MG63 (cell line): ENCODE data around the gene RNF121. TPM values are rescaled to one million over a fixed set of nuclear protein-coding genes. Genes with fewer than 3 reads are reported as not detected.
A peak's percentile ranks its signal among the peaks of the same experiment; 100 is the strongest.

Experiments used
- DNase-seq: peaks from one replicate; pipeline ENCODE4 v3.0.0-alpha.2; 2020
- H3K27me3 ChIP-seq: fragments of 250-450 bp; sonication (Bioruptor Pico); 2 replicates; pipeline ENCODE4 v1.5.1; 2020; ENCODE audit warnings: mild to moderate bottlenecking, moderate library complexity
- H3K36me3 ChIP-seq: fragments of 250-450 bp; sonication (Bioruptor Pico); 2 replicates; pipeline ENCODE4 v1.5.1; 2020; ENCODE audit warnings: mild to moderate bottlenecking, moderate library complexity
- H3K4me3 ChIP-seq: fragments of 250-450 bp; sonication (Bioruptor Pico); 2 replicates; pipeline ENCODE4 v1.5.1; 2020; ENCODE audit warnings: mild to moderate bottlenecking, moderate library complexity
- H3K9me3 ChIP-seq: fragments of 250-450 bp; sonication (Bioruptor Pico); 2 replicates; pipeline ENCODE4 v1.5.1; 2020; ENCODE audit warnings: mild to moderate bottlenecking, moderate library complexity
- total RNA-seq: library from RNA; depleted of rRNA; stranded (reverse); fragments of >200 nt; shearing (Covaris generic); gene quantifications from 2 replicates; pipeline ENCODE4 v1.2.3, GENCODE V29; 2014; ENCODE audit warnings: low replicate concordance

Gene RNF121
- total RNA-seq, 1 experiment from 2014 or later, result 36.2 TPM

DNA sequence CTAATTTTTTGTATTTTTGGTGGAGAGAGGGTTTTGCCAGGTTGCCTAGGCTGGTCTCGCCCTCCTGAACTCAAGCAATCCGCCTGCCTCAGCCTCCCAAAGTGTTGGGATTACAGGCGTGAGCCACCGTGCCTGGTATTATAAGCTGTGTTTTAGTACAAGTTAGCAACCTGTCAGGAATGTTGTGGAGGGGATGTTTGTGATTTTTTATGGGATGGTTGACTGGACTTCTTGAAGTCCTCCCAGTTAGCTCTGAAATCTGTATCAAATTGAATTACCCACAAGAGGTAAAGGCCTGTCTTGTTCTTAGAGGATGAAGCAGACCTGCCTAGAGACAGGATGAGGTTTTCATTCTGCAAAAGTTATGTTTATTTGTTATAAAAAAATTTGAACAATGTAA lies 35.8 kb downstream of the RNF121 start:
- H3K36me3 ChIP-seq, result peaks cover 47% of the 10 kb centered on the region
- no peak overlapping the region for H3K4me3 ChIP-seq

DNA sequence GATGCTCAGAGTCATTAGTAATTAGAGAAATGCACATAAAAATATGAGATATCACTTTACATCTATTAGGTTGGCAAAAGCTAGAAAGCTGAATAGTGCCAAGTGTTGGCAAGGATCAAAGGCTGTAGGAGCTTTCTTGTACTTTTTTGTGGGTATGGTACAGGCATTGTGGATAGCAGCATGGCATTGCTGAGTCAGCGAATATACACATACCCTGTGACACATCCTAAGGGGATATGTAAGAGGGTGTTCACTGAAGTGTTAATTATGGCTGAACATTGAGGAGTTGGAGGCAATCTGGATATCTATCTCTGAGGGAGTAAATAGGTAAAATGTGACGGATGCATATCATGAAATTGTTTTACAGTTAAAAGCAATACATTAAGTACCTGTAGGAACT lies 42.8 kb downstream of the RNF121 start:
- no peak for DNase-seq
- H3K27me3 ChIP-seq, result no peaks in the 10 kb centered on the region
- H3K9me3 ChIP-seq, result no peaks in the 10 kb centered on the region
- no peak overlapping the region for H3K4me3 ChIP-seq
- H3K36me3 ChIP-seq, result peaks cover 19% of the 10 kb centered on the region

More for the DNA sequence above, 35.8 kb downstream of the RNF121 start:
- Histone ChIP-seq H3K27me3 (no peaks in the 10 kb centered on the region), H3K9me3 (peaks cover 9% of the 10 kb centered on the region)
- no peak for DNase-seq

DNA sequence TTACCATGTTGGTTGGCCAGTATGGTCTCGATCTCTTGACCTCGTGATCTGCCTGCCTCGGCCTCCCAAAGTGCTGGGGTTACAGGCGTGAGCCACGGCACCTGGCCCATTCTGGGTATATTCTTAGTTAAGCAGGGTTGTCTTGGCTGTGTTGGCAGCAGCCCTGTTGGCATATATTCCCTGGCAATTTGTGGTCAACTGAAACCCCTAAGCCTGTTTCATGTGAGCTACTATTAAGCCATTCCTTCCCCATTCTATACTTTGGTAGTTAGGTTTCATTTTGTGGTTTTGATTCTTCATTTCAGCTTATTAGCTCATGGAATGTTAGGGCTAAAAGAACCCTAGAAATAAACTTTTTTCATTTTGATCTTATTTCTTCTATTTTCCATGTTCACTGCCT lies 47.7 kb downstream of the RNF121 start:
- Histone ChIP-seq H3K36me3 (peaks cover 16% of the 10 kb centered on the region), H3K4me3 (no peak overlapping the region), H3K27me3 (no peaks in the 10 kb centered on the region), H3K9me3 (no peaks in the 10 kb centered on the region)
- no peak for DNase-seq

DNA sequence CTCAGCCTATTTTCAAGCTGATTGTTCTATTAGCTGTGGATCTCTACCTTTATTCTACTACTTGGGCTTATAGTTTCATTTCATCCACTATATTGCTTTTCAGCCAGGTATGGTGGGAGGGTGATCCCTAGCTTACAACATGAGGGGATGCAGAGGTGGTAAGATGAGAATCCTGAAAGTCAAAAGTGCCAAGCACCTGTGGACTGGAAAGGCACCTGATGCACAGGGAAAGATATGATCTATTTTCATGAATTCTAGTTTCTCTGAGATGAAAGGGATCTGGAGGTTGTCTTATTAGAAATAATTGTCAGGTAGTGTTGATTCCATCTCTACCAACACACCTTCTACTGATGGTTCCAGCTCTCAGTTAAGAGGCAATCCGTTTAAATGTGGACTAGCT lies 48.2 kb downstream of the RNF121 start:
- no peak overlapping the region for H3K4me3 ChIP-seq
- DNase-seq, result no peak
- peaks cover 16% of the 10 kb centered on the region for H3K36me3 ChIP-seq
- no peaks in the 10 kb centered on the region for H3K9me3 ChIP-seq
- no peaks in the 10 kb centered on the region for H3K27me3 ChIP-seq

DNA sequence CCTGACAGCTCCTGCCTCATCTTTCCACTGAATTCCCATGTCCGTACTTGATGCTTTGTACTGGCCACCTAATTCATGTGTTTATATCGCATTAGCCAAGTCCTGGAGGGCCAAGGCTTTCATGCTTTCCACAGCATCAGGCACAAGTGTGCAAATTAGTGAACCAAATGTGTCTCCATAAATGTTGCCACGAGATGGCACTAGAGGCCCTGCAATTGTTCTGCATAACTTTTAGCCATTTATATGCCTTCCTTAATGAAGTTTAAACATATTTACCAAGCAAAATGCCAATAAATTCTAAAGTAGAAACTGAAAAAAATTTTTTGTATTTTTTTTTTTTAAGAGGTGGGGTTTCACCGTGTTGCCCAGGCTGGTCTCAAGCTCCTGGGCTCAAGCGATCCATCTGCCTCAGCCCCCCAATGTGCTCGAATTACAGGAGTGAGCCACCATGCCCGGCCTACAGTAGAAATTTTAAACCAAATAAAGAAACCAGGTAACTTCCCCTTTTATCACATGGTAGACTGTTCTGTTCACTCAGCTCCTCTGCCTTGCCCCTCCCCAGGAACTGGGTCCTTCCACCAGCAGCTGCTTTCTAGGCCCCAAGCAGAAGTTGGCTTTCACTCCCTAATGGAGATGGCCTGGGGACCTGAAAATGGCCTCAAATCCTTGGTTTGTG lies 49.0 kb downstream of the RNF121 start:
- Histone ChIP-seq H3K36me3 (peaks cover 16% of the 10 kb centered on the region), H3K9me3 (no peaks in the 10 kb centered on the region), H3K4me3 (no peak overlapping the region), H3K27me3 (no peaks in the 10 kb centered on the region)
- peak; percentile 31 for DNase-seq

DNA sequence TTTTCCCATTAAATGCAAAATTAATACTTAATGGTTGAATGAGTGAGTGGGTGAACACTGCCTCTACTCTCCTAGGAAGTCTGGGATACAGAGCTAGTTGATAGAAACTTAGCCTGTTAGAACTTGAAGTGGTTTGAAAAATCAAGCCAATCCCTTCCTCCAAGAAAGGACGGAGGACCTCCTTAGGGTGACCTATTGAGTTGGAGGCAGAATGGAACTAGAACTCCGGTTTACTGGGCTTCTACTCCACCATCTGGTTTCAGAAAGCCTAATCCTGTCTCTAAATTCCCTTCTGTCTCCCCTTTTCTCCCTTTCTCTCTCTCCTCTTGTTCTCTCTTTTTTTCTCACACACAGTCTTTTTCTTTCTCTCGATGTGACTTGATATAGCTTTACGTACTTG lies 50.2 kb downstream of the RNF121 start:
- DNase-seq, result no peak
- H3K36me3 ChIP-seq, result peaks cover 21% of the 10 kb centered on the region
- H3K4me3 ChIP-seq, result no peak overlapping the region

DNA sequence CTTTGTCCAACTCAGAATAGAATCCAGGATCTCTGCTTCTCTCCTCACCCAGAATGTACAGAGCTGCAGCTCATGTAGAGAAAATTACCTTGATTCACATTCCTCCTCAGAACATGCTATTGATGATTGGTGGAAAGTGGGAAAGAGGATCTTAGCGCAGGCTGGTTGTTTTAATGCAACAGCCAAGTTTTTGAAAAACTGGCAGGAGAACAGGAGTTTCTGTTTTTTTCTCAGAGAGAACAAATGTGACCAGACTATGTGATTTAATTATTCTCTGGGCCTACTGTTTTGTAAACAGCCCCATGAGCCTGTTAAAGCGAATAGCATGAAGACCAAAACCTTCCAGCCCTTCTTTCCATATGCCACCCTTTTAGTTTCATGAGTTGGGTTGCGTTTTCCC lies 50.8 kb downstream of the RNF121 start:
- no peaks in the 10 kb centered on the region for H3K27me3 ChIP-seq
- no peak for DNase-seq
- H3K9me3 ChIP-seq, result no peaks in the 10 kb centered on the region
- no peak overlapping the region for H3K4me3 ChIP-seq
- peaks cover 21% of the 10 kb centered on the region for H3K36me3 ChIP-seq

More for the DNA sequence above, 50.2 kb downstream of the RNF121 start:
- H3K27me3 ChIP-seq, result no peaks in the 10 kb centered on the region
- no peaks in the 10 kb centered on the region for H3K9me3 ChIP-seq

DNA sequence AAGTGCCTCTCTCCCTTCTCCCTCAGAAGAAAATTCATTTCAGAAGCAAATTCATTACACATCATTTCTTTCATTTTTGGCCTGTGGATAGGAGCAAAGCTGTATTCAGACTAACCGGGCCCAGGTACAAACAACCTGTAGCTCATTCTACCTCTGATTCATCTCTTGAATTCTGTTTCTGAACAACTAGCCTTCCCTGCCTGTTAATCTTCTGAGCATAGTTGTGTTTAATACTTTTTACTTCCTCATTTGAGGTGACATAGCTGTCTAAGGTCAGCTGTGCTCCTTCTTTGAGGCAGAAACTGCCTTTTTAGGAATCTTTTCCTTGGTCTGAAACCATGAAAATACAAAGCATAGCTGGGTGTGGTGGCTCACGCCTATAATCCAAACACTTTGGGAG lies 57.3 kb downstream of the RNF121 start:
- no peak for DNase-seq
- H3K36me3 ChIP-seq, result peaks cover 10% of the 10 kb centered on the region

DNA sequence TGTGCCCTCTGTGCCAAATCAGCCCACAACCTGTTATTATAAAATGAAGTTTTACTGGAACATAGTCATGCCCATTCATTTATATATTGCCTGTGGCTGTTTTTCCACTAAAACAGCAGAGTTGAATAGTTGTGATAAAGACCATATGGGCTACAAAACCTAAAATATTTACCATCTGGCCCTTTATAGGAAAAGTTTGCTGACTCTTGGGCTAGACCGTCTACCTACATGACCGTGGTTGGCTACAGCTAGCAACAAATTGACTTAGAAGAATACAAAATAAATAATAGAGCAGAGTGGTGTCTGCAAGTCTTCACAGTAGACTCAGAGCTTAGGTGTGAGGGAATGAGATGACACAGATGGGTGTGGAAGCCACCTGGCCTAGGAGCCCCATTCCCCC lies 58.7 kb downstream of the RNF121 start:
- no peak overlapping the region for H3K4me3 ChIP-seq
- H3K9me3 ChIP-seq, result no peaks in the 10 kb centered on the region
- no peak for DNase-seq
- H3K36me3 ChIP-seq, result peaks cover 17% of the 10 kb centered on the region
- no peaks in the 10 kb centered on the region for H3K27me3 ChIP-seq

More for the DNA sequence above, 57.3 kb downstream of the RNF121 start:
- Histone ChIP-seq H3K27me3 (no peaks in the 10 kb centered on the region), H3K4me3 (no peak overlapping the region), H3K9me3 (no peaks in the 10 kb centered on the region)

DNA sequence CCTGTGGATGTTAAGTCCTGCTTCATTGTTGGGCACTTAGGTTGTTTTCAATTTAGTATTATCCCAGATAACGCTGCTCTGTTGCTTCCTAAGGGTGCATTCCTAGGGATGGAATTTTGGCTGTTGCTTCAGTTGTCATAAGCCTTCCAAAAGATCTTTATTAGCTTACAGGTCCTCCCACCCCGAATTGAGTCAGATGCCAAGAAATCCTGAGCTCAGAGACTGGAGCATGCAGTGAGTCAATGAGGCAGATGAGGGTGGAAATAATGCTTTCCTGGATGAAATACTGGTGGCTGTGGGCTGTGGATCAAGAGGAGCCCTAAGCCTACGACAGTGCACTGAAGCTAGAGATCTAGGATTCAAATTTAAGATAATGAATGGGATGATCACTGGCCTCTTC lies 59.2 kb downstream of the RNF121 start:
- peaks cover 17% of the 10 kb centered on the region for H3K36me3 ChIP-seq
- H3K4me3 ChIP-seq, result no peak overlapping the region
- H3K9me3 ChIP-seq, result no peaks in the 10 kb centered on the region
- peak; percentile 81 for DNase-seq
- H3K27me3 ChIP-seq, result no peaks in the 10 kb centered on the region

DNA sequence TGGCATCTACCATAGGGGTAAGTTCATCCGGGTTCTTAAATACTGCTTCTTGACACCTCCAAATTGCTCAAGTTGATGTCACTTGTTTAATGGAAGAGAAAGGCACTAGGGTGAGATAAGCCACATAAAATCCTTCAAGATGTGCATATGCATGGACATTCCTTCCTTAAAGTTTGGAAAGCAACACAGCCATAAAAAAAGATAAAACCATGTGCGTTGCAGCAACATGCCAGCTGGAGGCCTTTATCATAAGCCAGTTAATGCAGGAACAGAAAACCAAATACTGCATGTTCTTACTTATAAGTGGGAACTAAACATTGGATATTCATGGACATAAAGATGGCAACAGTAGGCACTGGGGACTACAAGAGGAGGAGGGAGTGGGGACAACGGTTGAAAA lies 61.9 kb downstream of the RNF121 start:
- no peak for DNase-seq
- Histone ChIP-seq H3K27me3 (no peaks in the 10 kb centered on the region), H3K36me3 (peaks cover 12% of the 10 kb centered on the region; the same call in 1 of the 2 replicates)

DNA sequence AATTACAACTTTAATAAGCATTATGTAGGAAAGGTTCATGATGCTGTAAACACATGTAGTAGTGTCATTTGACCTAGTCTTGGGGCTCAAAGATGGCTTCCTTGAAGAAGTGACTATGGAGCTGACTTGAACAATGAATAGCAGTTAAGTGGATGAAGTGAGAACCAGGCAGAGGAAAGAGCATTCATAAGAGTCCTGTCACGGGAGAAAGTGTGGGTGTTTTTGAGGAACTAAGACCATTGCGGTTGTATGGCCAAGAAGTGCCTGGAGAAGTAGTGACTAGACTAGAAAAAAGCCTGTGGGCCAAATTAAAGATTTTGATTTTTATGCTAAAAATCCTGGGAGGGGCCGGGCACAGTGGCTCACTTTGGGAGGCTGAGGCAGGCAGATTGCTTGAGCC lies 62.6 kb downstream of the RNF121 start:
- Histone ChIP-seq H3K27me3 (no peaks in the 10 kb centered on the region), H3K9me3 (no peaks in the 10 kb centered on the region), H3K4me3 (no peak overlapping the region), H3K36me3 (peaks cover 12% of the 10 kb centered on the region; the same call in 1 of the 2 replicates)
- no peak for DNase-seq

More for the DNA sequence above, 61.9 kb downstream of the RNF121 start:
- Histone ChIP-seq H3K4me3 (no peak overlapping the region), H3K9me3 (no peaks in the 10 kb centered on the region)

DNA sequence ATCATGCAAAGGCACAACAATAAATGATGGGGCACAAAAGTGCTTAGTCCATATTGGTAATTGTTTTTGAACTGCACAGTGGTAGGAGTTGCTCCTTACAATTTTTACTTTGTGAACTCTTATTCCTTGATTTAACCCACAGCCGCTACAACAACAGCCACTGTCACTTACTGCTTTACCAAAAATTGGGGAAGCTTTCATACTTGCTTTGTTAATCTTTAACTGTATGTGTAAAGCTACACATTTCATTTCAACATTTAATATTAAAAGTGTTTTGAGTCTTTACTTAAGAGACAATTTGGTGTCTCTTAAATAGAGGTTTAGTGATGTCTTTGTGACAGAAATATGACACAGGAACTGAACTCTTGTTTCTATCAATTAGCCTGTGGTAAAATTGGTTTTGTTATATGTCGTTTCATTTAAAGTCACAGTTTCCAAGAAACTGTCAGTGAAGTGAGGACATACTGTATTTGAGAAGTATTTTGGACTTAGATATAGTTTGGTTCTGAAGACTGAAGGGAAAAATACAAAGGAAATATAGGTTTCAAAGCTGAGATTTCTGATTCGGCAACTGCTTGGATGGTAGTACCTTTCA lies 63.4 kb downstream of the RNF121 start:
- H3K36me3 ChIP-seq, result peaks cover 12% of the 10 kb centered on the region; the same call in 1 of the 2 replicates
- H3K27me3 ChIP-seq, result no peaks in the 10 kb centered on the region
- no peak overlapping the region for H3K4me3 ChIP-seq
- DNase-seq, result no peak
- H3K9me3 ChIP-seq, result no peaks in the 10 kb centered on the region

DNA sequence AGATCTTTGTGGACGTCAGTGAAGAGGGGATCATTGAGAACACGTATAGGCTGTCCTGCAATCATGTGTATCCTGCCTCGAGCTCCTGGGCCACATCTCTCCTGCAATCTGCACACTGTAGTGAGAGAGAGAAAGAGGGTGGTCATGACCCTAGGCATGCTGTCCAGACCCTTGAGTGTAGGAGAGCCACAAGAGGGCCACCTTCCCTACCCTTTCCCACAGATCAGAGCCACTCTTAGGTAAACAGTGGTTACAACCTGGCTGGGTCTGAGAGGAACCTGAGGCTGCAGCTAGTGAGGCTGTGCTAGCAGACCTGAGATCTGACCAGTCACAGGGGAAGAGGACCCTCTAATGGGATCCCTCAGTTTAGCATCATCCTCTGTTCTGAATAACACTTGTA lies 65.9 kb downstream of the RNF121 start:
- no peak for DNase-seq
- Histone ChIP-seq H3K9me3 (no peaks in the 10 kb centered on the region), H3K27me3 (no peaks in the 10 kb centered on the region), H3K36me3 (peaks cover 17% of the 10 kb centered on the region), H3K4me3 (no peak overlapping the region)

DNA sequence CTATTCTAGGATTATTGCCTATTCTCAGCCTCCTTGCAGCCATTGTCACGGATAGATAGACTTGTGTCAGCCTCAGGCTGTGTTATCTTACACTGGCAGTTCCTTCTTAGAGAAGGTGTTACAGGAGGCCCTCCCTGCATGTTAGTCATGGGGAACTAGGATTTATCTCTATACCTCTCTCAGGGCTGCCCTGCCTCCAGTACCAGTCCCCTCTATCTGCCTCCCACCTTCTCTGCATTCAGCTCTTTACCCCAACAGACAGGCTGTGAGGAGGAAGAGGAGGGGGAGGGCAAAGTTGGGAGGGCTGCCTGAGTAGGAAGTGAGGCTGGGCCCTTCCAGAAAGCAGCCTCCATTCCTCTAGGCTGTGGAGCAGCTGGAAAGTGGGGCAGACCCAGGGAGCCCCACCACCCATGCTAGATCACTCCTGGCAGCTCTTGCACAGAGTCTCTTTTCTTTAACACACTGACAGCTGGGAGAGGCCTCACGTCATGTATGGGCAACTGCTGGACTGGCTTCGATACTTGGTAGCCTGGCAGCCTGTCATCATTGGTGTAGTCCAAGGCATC lies 67.0 kb downstream of the RNF121 start:
- no peak for DNase-seq
- H3K36me3 ChIP-seq, result peaks cover 13% of the 10 kb centered on the region

DNA sequence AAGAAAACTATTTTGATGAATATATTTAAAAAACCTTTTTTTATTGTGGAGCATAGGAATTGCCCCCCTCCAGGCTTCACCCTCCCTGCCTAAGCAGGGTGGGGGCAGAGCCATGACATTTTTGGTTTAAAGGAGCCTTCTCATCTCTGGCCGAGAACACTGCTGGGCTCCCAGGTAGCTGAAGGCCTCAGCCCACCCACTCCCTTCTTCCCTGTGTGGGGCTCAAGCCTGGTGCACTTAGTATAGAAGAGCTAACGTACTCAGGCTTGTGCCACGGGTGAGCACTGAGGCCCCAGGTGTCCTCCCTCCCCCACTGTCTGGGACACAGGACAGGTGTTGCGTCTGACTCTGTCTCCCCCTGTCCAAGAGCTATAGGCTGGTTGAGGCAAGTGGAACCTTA lies 67.7 kb downstream of the RNF121 start:
- DNase-seq, result no peak
- no peaks in the 10 kb centered on the region for H3K9me3 ChIP-seq
- H3K36me3 ChIP-seq, result peaks cover 8% of the 10 kb centered on the region
- H3K27me3 ChIP-seq, result no peaks in the 10 kb centered on the region
- no peak overlapping the region for H3K4me3 ChIP-seq

More for the DNA sequence above, 67.0 kb downstream of the RNF121 start:
- no peaks in the 10 kb centered on the region for H3K9me3 ChIP-seq
- H3K27me3 ChIP-seq, result no peaks in the 10 kb centered on the region
- H3K4me3 ChIP-seq, result no peak overlapping the region

DNA sequence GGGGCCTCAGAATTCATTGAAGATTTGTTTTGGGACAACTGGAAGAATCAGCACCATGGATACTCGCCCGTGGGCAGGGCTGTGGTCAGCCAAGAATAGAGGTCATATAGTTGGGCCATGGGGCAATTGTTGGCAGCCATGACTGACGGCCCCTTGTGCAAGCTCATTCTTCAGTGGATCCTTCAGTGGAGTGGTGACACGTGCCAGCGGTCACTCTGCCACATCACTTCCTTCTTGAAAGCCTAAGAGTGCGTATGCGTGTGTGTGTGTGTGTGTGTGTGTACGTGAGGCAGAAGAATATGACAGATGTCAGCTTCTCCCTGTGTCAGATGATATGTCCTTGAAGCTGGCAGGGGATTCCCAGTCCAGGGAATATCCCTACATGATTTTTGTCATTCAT lies 68.1 kb downstream of the RNF121 start:
- Histone ChIP-seq H3K4me3 (no peak overlapping the region), H3K9me3 (no peaks in the 10 kb centered on the region), H3K36me3 (peaks cover 11% of the 10 kb centered on the region), H3K27me3 (no peaks in the 10 kb centered on the region)
- DNase-seq, result no peak

DNA sequence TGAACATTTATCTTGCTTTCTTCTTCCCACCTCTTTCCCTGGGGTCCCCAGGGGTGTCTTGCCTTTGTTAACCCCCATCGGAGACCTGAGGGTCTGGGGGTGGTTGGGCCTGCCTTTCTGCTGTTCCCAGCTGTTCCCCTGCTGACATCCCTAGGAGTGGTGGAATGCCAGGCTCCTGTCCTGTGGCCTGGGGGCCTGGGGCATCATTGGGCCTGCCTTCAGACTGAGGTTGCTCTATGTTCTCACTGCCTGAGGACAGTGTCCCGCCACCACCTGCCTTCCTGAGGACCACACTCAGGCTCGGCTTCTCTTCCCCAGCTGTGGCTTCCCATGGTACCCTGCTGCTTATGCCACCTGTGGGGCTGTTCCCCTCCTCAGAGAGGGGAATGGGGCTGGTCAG lies 68.7 kb downstream of the RNF121 start:
- no peaks in the 10 kb centered on the region for H3K9me3 ChIP-seq
- no peak for DNase-seq
- no peaks in the 10 kb centered on the region for H3K27me3 ChIP-seq
- H3K36me3 ChIP-seq, result peaks cover 13% of the 10 kb centered on the region
- H3K4me3 ChIP-seq, result no peak overlapping the region
